HS-5 (cell line): ENCODE measurements around the gene CD247.

Experiments used
- DNase-seq: peaks from one replicate; pipeline ENCODE4 v3.0.0-alpha.2; 2012; ENCODE audit warnings: low read depth

CD247 gene

GRCh38 chr1:167463080-167463479 lies 55.2 kb downstream of the CD247 start:
- no peak for DNase-seq

DNA sequence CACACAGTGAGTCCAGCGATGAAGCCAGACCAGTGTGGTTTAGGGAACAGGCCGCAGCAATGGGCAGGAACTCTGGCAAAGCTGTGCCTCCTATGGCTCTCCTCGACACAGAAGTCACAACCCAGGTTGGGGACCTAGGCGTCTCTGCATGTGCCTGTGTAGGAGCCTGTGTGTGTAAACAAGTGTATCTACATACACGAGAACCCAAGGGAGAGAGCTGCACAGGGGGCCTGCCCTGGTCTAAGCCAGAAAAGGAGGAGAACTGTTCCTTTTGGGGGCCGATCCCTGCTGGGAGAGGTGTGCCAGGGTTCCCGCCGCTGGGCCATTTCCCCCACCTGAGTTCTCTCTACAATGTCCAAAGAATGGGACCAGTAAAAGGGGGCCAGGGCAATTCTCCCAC lies 56.0 kb downstream of the CD247 start:
- DNase-seq = no peak

- DNase-seq = no peak
Measured at GRCh38 chr1:167460836-167461235, 57.5 kb downstream of the CD247 start.

GRCh38 chr1:167457936-167458584 lies 60.3 kb downstream of the CD247 start:
- no peak for DNase-seq

DNA sequence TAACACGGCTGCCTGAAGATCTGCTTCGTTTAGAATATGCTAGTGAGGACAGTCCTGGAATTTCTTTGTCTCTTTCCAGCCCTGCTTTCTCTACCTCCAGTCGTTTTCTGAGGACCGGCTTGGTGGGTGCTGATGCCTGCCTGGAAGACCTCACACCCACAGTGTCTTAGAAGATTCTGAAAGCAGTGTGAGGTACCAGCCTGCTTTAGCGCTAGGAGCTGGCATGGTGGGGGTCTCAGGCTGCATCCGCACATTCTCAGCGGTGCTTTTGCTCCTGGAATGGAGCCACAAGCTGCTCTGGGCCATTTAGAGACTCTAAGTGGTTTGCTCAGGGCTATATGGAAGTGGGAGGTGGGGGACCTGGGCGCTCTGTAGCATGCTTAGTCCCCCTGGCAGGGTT lies 61.4 kb downstream of the CD247 start:
- no peak for DNase-seq

DNA sequence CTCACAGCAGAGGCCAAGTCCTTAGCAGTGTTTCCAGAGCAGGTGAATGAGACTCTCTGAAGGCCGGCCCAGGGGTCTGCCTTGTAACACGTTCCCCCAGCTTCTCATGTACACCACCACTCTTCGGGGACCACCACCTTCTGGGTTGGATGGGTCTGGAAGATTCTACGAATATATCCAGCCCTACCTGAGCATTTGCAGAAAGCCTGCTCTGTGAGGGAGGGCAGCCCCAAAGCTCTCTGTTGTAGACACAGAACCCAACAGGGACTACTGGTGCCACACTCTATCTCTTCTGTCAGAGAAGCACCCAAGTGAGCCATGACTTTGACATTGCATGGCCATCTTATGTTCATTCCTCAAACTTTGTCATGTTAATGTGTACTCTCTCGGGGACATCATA lies 61.8 kb downstream of the CD247 start:
- no peak for DNase-seq

DNA sequence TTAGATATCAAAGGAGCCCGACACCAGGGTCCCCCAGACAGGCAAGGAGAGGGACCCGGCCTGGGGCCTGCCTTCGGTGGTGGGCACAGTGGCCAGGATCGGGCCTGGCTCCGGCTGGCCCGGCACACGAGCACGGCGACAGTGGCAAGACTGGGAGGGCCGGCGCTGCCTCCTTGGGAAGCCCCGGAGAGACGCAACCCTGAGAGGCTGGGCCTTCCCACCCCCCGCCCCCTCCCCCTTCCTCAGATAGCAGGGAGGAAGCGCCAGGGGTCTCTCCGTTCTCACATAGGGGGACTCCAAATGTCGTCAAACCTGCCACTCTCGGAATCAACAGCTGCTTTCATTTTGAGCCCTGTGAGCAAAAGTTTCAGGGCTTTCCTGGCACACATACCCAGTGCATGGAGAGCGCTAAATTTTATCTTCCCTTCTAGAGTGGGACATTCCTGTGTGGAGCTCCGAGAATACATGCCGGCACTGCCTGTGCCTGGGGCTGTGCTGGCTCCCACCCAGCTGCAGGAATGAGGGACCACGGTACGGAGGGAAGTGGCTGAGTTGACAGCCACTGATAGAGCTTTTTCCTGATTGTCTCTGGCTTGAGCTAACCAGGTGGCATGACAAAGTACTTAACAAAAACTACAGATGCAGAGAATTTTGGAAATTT lies 62.4 kb downstream of the CD247 start:
- DNase-seq = no peak

DNA sequence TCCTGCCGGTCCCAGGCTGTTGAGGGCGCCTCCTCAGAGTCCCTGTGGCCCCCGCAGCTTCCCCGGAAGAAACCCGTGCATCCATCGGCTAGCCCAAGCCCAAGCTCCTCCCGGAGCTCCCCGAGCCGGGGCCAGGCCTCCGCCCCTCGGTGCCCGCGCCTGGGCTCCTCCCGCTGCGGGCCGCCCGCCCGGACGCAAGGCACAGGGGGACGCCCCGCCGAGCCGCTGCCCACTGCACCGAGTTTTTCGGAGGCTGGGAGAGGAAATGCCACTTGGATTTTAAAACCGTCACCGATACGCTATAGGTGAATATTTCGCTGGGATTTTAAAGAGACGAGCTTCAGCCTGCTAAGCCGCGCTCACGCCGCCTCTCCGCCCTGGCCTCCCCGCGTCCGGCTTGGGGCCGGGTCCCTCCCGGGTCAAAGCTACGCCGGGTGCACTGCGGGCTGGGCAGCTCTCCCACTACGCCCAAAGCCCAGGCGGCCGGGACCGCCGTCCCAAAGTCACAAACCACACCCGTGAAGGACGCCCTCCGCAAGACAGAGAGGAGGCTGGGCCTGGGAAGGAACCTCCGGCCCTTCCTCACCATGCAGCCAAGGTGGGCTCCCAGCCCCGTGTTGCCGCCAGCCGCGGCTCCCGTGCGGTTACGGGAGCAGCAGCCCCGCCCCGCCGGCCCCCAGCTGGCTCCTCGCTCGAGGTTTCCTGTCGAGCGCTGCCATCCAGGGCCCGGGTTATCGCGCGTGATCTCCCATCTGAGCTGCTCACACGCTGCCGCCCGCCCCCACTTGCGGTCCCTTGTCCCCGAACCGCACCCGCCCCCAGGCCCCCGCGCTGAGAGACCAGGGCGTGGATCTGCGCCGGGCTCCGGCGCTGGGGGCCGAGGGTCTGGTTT lies 63.2 kb downstream of the CD247 start:
- no peak for DNase-seq

GRCh38 chr1:167454304-167454893 lies 63.9 kb downstream of the CD247 start:
- no peak for DNase-seq

DNA sequence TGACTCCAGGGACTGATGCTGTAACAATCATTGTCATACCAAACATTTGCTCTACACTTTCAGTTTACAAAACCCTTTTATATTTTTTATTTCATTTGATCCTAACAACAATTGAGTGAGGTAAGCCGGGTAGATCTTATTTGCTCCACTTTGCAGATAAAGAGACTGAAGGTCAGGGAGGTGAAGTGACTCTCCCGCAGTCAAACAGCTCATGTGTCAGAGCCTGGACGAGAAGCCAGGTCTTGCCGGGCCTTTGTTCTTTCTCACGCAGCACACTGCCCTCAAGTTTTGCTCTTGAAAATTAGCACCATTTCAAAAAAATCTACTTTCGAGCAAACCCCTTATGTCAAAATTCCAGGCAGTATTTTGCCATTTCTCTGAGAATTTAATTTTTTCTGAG lies 65.2 kb downstream of the CD247 start:
- no peak for DNase-seq

GRCh38 chr1:167452483-167452882 lies 65.8 kb downstream of the CD247 start:
- DNase-seq = no peak

- no peak for DNase-seq
Measured at GRCh38 chr1:167450843-167451242, 67.5 kb downstream of the CD247 start.

DNA sequence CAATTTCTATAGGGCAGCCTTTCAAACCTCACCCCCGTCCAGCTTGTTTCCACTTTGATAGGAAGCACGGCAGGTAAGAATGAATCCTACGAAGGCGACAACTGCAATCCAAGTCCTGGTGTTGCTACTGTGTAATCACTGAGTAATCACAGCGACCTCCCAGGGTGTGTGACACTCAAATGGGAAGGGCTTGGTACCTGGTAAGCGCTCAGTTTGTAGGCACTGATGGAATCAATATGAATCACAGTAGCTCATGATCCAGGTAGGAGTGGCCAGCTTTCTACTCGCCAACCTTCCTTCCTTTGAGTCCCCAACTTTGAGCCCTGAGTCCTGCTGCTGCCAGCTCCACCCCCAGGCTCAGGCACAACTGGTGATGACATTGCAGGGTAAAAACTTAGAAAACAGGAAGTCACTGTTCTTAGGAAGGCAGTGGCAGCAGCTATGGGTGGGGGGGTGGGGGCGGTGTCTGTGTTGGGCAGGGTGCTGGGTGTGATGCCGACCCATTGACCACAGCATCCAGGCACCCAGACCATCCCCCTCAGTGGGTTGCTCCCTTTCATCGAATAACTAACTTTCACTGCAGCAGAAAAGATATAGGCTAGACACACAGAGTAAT lies 70.7 kb downstream of the CD247 start:
- DNase-seq = no peak

- DNase-seq = no peak
Measured at GRCh38 chr1:167446966-167447365, 71.4 kb downstream of the CD247 start.

- no peak for DNase-seq
Measured at GRCh38 chr1:167443757-167444156, 74.6 kb downstream of the CD247 start.

DNA sequence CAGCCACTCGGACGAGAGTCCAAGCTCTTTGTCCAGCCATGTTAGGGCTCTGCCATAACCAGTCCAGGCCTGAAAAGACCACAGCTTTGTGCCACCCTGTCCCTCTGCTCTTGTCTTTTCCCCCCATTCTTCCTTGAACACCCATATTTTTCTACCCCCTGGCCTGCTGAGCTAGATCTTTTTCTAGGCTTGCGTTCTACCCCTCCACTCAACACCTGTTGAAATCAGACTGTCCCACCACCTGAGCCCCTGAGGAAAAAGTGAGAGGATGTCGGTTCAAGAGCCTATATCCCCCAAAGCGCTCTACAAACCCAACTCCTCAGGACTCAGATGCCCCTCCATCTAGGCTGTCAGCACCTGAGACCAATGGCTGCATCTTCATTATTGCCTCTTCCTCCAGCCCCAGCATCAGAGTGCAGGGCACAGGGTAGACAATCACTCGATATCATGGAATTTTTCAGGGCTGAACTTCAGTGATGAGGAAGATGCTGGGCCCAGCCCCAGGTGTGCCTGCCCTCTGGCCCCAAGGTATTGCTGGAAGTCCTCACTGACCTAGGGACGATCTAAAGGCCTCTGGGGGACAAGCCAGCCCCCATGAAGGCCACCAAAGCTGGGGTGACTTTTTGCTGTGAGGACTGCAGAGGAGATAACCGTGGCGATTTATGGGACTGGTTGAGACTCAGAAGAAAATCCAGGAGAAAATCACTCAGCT lies 75.3 kb downstream of the CD247 start:
- DNase-seq = no peak

DNA sequence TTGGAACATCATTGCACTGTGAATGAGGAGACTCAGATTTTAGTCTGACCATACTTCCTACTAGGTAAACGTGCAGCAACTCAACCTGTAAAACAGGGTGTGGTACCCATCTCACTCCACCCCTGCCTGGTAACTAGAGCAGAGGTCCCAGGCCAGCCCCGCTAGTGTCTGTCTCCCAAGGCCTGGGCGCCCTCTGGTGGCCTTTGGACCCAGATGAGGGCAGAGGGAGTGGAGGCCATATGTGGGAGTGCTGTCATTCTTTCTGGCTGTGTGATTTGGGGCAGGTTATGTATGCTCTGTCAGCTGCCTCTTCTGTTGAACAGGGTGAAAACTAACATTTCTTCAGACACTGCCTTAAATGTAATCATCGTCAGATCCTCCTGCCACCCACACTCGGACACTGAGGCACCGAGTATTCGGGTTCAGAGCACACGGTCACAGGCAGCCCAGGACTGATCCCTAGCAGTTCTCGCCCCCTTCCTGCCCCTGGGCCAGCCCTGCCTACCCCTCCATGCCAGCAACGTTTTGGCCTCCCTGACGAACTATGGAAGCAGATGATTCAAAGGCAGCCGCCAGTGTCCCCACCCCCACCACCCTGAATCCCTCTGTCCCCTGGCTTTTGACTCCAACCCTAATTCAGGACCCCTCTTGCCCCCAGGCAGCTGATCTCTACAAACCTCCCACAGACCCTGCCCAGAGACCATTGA lies 76.0 kb downstream of the CD247 start:
- peak; percentile 15 for DNase-seq

DNA sequence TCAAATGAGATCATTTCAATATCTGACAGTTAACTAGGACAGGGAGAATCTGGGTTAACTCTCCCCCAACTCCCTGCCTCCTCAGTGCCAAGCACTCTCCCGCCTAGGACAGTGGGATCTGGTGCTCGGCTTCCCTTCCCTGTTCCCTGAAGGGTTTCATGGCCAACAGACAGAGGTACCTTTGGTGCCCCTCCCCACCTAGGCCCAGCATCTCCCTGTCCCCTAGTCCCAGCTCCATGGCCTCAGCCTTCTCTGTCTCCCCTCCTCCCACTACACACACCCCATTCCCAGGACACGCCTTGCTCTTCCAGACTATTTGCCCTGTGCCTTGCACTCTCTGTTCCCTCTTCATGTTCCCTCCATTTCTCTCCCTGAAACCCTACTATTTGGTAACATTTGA lies 77.1 kb downstream of the CD247 start:
- DNase-seq = no peak

- DNase-seq = no peak
Measured at GRCh38 chr1:167440776-167441175, 77.6 kb downstream of the CD247 start.

DNA sequence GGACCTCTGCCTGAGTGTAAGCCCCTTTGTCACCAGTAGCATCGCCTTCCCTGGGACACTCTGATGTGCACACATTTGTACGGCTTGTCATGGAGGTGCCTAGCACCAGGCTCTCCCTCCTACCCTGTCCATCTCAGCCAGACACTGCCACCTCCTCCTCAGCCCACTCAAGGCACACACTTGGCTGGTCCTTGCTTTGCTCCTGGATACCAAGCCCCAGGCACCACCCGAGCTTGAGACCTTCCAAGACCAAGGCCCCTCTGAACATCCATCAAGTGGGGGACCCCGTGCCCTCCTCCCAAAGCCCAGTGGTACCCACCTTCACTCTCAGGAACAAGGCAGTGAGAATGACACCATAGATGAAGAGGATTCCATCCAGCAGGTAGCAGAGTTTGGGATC lies 78.0 kb downstream of the CD247 start:
- DNase-seq = no peak
